ENCODE results near the gene RGCC. TPM values are rescaled to one million over a fixed set of nuclear protein-coding genes. Genes with fewer than 3 reads are reported as not detected.

The RGCC gene
- total RNA-seq, 4 donors from 2014 or later = 56.5 to 142 (median 77.1) TPM

DNA sequence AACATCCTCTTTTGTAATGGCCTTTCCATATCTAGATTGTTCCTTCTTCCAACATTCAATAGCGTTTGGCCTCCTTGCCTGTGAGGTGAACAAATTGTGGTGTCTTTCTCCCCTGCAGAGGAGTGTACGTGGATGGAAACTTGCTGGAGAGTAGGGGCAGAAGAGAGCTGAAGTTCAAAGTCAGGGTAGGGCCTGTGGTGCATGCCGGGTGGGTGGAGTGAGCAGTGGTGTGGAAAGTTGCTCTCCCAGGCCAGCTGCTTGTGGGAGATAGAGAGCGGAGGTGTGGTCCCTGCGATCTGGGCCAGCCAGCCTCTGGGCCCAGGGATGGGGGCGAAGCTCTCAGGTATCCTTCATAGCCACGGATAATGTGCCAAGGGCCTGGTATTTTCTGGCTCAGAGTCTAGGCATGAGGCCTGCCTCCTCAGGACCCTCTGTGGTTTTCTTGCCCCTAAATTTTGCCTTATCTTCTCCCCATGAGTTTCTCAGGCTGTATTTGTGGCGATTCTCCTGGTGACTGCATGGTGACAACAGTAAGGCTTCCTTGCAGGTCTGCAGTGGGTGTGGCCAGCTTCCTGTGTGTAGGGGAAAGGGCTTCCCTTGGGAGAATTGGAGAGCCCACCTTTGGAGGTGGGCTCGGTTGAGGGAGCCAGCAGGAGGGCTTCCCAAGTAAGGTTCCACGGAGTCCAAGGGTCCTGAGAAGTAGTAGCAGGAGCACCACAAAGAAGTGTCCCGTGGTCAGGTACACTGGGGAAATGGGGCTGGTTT, 6.7 kb downstream of the RGCC start:
- H3K27ac ChIP-seq (replicated peaks in 1 of 4) = peak overlapping the region; percentile 5 to 56 (median 44)
- H3K4me3 ChIP-seq = no peak overlapping the region
- peaks cover 0 to 27% (median 2%) of the 10 kb centered on the region in 4 donors for H3K27me3 ChIP-seq
- WGBS = 88% methylated on average over 11 of the region's 11 CpGs
- peaks cover 0 to 84% (median 14%) of the 10 kb centered on the region in 4 donors for H3K36me3 ChIP-seq
- no peak for DNase-seq (ENCODE audit: extremely low spot score)
- intact Hi-C loops (cut with DNase I) = no loop called here
- TF ChIP-seq POLR2AphosphoS5 (IDR thresholded peaks at IDR 0.05) (no peak), CTCF (IDR thresholded peaks at IDR 0.05) (no peak), POLR2A (IDR thresholded peaks at IDR 0.05; ENCODE audit: low read depth) (no peak), EP300 (IDR thresholded peaks at IDR 0.05) (no peak)
- no peaks in the 10 kb centered on the region for H3K9me3 ChIP-seq
- H3K4me1 ChIP-seq = peaks cover 27 to 60% (median 56%) of the 10 kb centered on the region in 4 donors

- 57% methylated on average over 4 of the region's 4 CpGs for WGBS
Observed at GRCh38 chr13:41465241-41465847, 8.0 kb downstream of the RGCC start.

GRCh38 chr13:41465898-41466320, 8.6 kb downstream of the RGCC start:
- peaks cover 27 to 54% (median 50%) of the 10 kb centered on the region in 4 donors for H3K4me1 ChIP-seq
- no peaks in the 10 kb centered on the region for H3K9me3 ChIP-seq
- 89% methylated on average over 1 of the region's 1 CpG for WGBS
- H3K27ac ChIP-seq (replicated peaks in 1 of 4) = peak overlapping the region; percentile 5 to 56 (median 44)
- H3K27me3 ChIP-seq = peaks cover 0 to 20% (median 0%) of the 10 kb centered on the region in 4 donors
- H3K36me3 ChIP-seq = peaks cover 0 to 87% (median 22%) of the 10 kb centered on the region in 4 donors
- intact Hi-C loops (cut with DNase I) = no loop called here
- no peak overlapping the region for H3K4me3 ChIP-seq
- TF ChIP-seq POLR2AphosphoS5 (IDR thresholded peaks at IDR 0.05) (no peak), EP300 (IDR thresholded peaks at IDR 0.05) (no peak), POLR2A (IDR thresholded peaks at IDR 0.05; ENCODE audit: low read depth) (no peak), CTCF (IDR thresholded peaks at IDR 0.05) (no peak)
- no peak for DNase-seq (ENCODE audit: extremely low spot score)

More at GRCh38 chr13:41465241-41465847, 8.0 kb downstream of the RGCC start:
- no peak overlapping the region for H3K4me3 ChIP-seq
- H3K27me3 ChIP-seq = peaks cover 0 to 20% (median 0%) of the 10 kb centered on the region in 4 donors
- no peaks in the 10 kb centered on the region for H3K9me3 ChIP-seq
- TF ChIP-seq CTCF (IDR thresholded peaks at IDR 0.05) = no peak
- no peak for TF ChIP-seq EP300 (IDR thresholded peaks at IDR 0.05)
- TF ChIP-seq POLR2AphosphoS5 (IDR thresholded peaks at IDR 0.05) = peak; percentile 24 to 61
- TF ChIP-seq POLR2A (IDR thresholded peaks at IDR 0.05; ENCODE audit: low read depth) = no peak
- H3K36me3 ChIP-seq = peaks cover 0 to 84% (median 20%) of the 10 kb centered on the region in 4 donors
- peaks cover 27 to 54% (median 50%) of the 10 kb centered on the region in 4 donors for H3K4me1 ChIP-seq
- intact Hi-C loops (cut with DNase I) = no loop called here
- peak overlapping the region; percentile 5 to 56 (median 44) for H3K27ac ChIP-seq (replicated peaks in 1 of 4)
- DNase-seq (ENCODE audit: extremely low spot score) = no peak

DNA sequence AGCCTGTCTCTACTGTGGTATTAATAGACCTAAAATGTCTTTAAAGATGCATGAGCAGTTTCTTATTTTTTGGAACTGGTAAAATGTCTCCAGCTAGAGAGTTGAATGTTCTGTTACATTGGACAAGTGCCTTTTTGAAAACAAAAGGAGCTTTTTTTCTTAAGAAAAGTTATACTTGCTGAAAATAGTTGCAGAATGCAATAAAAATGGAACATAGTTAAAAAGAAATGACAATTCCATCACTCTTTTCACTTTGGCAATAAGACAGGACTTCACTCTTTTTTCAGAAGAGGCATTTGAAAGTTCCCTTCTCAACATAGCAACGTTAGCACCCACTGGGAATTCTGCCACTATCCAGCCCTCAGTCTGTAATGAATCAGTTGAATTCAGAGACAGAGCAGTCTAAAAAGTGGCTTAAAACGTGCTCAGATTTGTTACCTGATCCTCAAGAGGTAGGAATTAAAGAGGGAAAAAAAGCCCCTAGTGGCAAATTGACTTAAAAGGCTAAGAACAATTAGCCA, 10.1 kb downstream of the RGCC start:
- Histone ChIP-seq H3K4me3 (no peak overlapping the region), H3K9me3 (no peaks in the 10 kb centered on the region), H3K27me3 (peaks cover 0 to 11% (median 0%) of the 10 kb centered on the region in 4 donors), H3K36me3 (peaks cover 0 to 83% (median 20%) of the 10 kb centered on the region in 4 donors), H3K27ac (replicated peaks in 1 of 4) (peak overlapping the region in 2 of 4 donors; percentile 24 to 51), H3K4me1 (peaks cover 27 to 51% (median 48%) of the 10 kb centered on the region in 4 donors)
- intact Hi-C loops (cut with DNase I) = no loop called here
- TF ChIP-seq EP300 (IDR thresholded peaks at IDR 0.05) (no peak), POLR2A (IDR thresholded peaks at IDR 0.05; ENCODE audit: low read depth) (no peak), POLR2AphosphoS5 (IDR thresholded peaks at IDR 0.05) (no peak), CTCF (IDR thresholded peaks at IDR 0.05) (no peak)
- no peak for DNase-seq (ENCODE audit: extremely low spot score)
- 24% methylated on average over 2 of the region's 2 CpGs for WGBS
